ENCODE data around the gene TTYH3. TPM values are rescaled to one million over a fixed set of nuclear protein-coding genes. Genes with fewer than 3 reads are reported as not detected.

TTYH3 gene
- polyA plus RNA-seq, 1 donor (not counting 4 experiments of a cell fraction or from before 2014, with no cell fraction given) = 8.5 TPM

DNA sequence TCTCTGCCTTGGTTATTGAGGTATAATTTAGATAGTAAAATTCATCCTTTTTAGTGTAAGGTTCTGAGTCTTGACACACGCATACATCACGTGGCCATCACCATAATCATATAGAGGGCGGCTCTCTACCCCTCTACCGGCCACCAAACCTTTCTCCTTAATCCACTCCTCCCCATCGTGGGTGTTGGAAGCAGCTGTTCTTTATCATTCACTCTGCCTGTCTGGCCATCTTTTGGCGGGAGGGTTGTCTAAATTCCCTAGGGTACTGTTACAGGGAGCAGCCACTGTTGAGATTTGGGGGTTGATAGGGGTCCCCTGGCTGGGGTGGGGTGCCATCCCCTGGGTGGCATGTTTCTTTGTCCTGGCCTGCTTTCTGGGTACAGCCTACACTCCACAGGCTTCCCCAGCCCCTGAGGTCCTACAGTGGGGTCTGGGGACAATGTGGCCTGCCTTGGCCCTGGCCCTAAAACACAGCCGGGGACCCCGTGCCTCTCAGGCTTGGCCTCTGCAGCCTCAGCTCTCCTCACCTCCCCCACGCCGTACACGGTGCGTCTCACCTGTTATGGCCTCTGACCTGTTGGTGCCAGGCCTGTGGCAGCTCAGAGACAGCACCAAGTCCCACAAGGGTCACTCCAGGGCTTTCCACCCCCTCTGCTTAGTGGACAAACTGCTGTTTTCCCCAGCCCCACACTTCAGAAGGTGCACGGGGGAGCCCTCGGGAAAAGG, 73.7 kb downstream of the TTYH3 start:
- no peaks in the 10 kb centered on the region for H3K79me2 ChIP-seq (ENCODE audit: control insufficient read depth, insufficient read depth, low read length)
- H4K20me1 ChIP-seq (ENCODE audit: control insufficient read depth, extremely low read depth, insufficient read depth, low read length) = no peaks in the 10 kb centered on the region
- H3K27ac ChIP-seq (ENCODE audit: control insufficient read depth, insufficient read depth, low read length) = no peak overlapping the region
- H3K9me3 ChIP-seq (ENCODE audit: control insufficient read depth, low read depth, low read length) = no peaks in the 10 kb centered on the region
- TF ChIP-seq, protein P1, sequence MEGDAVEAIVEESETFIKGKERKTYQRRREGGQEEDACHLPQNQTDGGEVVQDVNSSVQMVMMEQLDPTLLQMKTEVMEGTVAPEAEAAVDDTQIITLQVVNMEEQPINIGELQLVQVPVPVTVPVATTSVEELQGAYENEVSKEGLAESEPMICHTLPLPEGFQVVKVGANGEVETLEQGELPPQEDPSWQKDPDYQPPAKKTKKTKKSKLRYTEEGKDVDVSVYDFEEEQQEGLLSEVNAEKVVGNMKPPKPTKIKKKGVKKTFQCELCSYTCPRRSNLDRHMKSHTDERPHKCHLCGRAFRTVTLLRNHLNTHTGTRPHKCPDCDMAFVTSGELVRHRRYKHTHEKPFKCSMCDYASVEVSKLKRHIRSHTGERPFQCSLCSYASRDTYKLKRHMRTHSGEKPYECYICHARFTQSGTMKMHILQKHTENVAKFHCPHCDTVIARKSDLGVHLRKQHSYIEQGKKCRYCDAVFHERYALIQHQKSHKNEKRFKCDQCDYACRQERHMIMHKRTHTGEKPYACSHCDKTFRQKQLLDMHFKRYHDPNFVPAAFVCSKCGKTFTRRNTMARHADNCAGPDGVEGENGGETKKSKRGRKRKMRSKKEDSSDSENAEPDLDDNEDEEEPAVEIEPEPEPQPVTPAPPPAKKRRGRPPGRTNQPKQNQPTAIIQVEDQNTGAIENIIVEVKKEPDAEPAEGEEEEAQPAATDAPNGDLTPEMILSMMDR (optimal IDR thresholded peaks at IDR 0.05 in 1 of 3, IDR thresholded peaks at IDR 0.05 in 1 of 3, conservative IDR thresholded peaks at IDR 0.05 in 1 of 3; ENCODE audit: extremely low read depth in 1 of 3, insufficient read depth in 2 of 3, low read length in 3 of 3) = no peak
- no peak for TF ChIP-seq EZH2 (IDR thresholded peaks at IDR 0.05; ENCODE audit: low read length)
- no peak overlapping the region for H3K9ac ChIP-seq (ENCODE audit: control insufficient read depth, extremely low read depth, insufficient read depth, low read length)
- H2AFZ ChIP-seq (ENCODE audit: control insufficient read depth, low read length) = no peak overlapping the region
- no peaks in the 10 kb centered on the region for H3K9me1 ChIP-seq (ENCODE audit: control insufficient read depth, extremely low read depth, insufficient read depth, low read length)
- dilution Hi-C loops (cut with MboI; ENCODE audit: extremely low pct_ligation_motif_present, low sequenced_read_pairs) = no loop called here
- no peaks in the 10 kb centered on the region for H3K4me1 ChIP-seq (ENCODE audit: control insufficient read depth, extremely low read depth, insufficient read depth, low read length)
- no peak for DNase-seq (ENCODE audit: low read depth, low spot score)
- peaks cover 3% of the 10 kb centered on the region for H3K27me3 ChIP-seq (ENCODE audit: control insufficient read depth, extremely low read depth, insufficient read depth, low read length)
- peaks cover 0 to 2% of the 10 kb centered on the region in 2 experiments for H3K36me3 ChIP-seq (ENCODE audit: control insufficient read depth in 2 of 2, extremely low read depth in 1 of 2, insufficient read depth in 2 of 2, low read length in 2 of 2)
- H3K4me3 ChIP-seq (ENCODE audit: control insufficient read depth in 2 of 3, extremely low read depth in 1 of 3, insufficient read depth in 2 of 3, low read depth in 1 of 3, low read length in 3 of 3) = no peak overlapping the region
- H3K4me2 ChIP-seq (ENCODE audit: control insufficient read depth, extremely low read depth, insufficient read depth, low read depth, low read length) = no peak overlapping the region
- no peak for FAIRE-seq

DNA sequence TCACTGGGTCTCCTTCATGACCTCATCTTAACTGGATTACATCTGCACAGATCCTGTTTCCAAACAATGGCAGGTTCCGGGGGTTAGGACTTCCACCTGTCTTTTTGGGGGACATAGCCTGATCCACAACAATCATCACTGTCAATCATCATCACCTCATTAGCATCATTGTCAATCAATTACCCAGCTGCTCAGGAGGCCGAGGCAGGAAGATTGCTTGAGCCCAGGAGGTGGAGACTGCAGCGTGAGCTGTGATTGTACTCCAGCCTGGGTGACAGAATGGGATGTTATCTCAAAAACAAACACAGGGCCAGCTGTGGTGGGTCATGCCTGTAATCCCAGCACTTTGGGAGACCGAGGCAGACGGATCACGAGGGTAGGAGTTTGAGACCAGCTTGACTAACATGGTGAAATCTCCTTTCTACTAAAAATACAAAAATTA, 74.9 kb downstream of the TTYH3 start:
- Histone ChIP-seq H3K9me3 (ENCODE audit: control insufficient read depth, low read depth, low read length) (no peaks in the 10 kb centered on the region), H2AFZ (ENCODE audit: control insufficient read depth, low read length) (no peak overlapping the region), H3K4me1 (ENCODE audit: control insufficient read depth, extremely low read depth, insufficient read depth, low read length) (no peaks in the 10 kb centered on the region), H4K20me1 (ENCODE audit: control insufficient read depth, extremely low read depth, insufficient read depth, low read length) (no peaks in the 10 kb centered on the region), H3K79me2 (ENCODE audit: control insufficient read depth, insufficient read depth, low read length) (no peaks in the 10 kb centered on the region), H3K4me2 (ENCODE audit: control insufficient read depth, extremely low read depth, insufficient read depth, low read depth, low read length) (no peak overlapping the region), H3K27ac (ENCODE audit: control insufficient read depth, insufficient read depth, low read length) (no peak overlapping the region), H3K9ac (ENCODE audit: control insufficient read depth, extremely low read depth, insufficient read depth, low read length) (no peak overlapping the region), H3K36me3 (ENCODE audit: control insufficient read depth in 2 of 2, extremely low read depth in 1 of 2, insufficient read depth in 2 of 2, low read length in 2 of 2) (peaks cover 0 to 2% of the 10 kb centered on the region in 2 experiments), H3K9me1 (ENCODE audit: control insufficient read depth, extremely low read depth, insufficient read depth, low read length) (no peaks in the 10 kb centered on the region), H3K4me3 (ENCODE audit: control insufficient read depth in 2 of 3, extremely low read depth in 1 of 3, insufficient read depth in 2 of 3, low read depth in 1 of 3, low read length in 3 of 3) (no peak overlapping the region), H3K27me3 (ENCODE audit: control insufficient read depth, extremely low read depth, insufficient read depth, low read length) (peaks cover 3% of the 10 kb centered on the region)
- FAIRE-seq = no peak
- dilution Hi-C loops (cut with MboI; ENCODE audit: extremely low pct_ligation_motif_present, low sequenced_read_pairs) = no loop called here
- DNase-seq (ENCODE audit: low read depth, low spot score) = no peak
- TF ChIP-seq EZH2 (IDR thresholded peaks at IDR 0.05; ENCODE audit: low read length) = no peak
